Muscle of arm (tissue), 12 donors: Measurements from ENCODE around the gene RMI2. TPM values are rescaled to one million over a fixed set of nuclear protein-coding genes. Genes with fewer than 3 reads are reported as not detected.

Source experiments
- DNase-seq: peaks from one replicate; pipeline ENCODE4 v3.0.0-alpha.2; 2013
- polyA plus RNA-seq, 12 donors: library from polyadenylated mRNA; unstranded; fragments of 120-200 nt; gene quantifications; one replicate each; pipeline ENCODE4 v1.2.1, GENCODE V29; 2013; ENCODE audit not compliant: insufficient read length in 12 of 12

The RMI2 gene
- polyA plus RNA-seq, 12 donors: 6.7 to 13.8 (median 10.5) TPM; not detected in 2

- DNase-seq: no peak
Measured at GRCh38 chr16:11308493-11309283, 36.6 kb upstream of the RMI2 start.

DNA sequence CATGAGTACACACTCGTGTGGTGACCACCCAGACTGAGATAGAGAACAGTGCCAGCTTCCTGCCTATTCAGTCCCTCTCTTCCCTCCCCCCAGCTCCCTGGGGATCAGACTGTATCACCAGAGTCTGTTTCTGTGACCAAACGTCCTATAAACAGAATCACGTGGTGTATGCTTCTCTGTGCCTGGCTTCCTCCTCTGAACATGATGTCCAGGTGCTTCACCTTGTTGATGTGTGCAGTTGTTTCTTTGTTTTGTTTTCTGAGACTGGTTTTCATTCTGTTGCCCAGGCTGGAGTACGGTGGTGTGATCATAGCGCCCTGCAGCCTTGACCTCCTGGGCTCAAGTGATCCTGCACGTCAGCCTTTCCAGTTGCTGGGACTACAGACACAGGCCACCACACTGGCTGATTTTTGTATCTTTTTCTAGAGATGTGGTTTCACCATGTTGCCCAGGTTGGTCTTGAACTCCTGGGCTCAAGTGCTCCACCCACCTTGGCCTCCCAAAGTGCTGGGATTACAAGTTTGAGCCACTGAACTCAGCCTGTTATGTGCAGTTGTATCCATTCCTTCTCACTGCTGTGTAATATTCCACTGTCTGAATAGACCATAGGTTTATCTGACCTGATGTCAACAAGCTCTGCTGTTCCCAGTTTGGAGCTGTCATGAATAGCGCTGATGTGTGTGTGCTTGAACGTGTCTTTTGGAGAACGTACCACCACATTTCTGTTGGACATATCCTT, 35.2 kb upstream of the RMI2 start:
- DNase-seq: no peak

DNA sequence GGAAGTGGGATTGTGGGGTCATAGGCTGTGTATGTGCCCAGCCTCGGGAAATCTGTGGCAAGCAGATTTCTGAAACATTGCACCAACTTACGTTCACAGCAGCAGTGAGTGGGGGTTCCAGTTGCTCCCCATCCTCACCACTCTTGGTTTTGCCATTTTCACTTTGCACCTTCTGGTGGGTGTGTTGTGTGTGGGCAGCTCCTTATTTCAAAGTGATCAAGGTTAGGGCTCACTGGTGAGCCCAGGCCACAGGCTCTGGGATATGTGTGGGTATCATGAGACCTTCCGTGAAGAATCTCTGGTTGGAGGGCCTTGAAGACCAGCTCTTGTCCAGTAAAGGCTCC, 34.7 kb upstream of the RMI2 start:
- DNase-seq: no peak

GRCh38 chr16:11310997-11311561, 34.2 kb upstream of the RMI2 start:
- no peak for DNase-seq

GRCh38 chr16:11312718-11313492, 32.4 kb upstream of the RMI2 start:
- DNase-seq: no peak

GRCh38 chr16:11313493-11314308, 31.6 kb upstream of the RMI2 start:
- DNase-seq: no peak

DNA sequence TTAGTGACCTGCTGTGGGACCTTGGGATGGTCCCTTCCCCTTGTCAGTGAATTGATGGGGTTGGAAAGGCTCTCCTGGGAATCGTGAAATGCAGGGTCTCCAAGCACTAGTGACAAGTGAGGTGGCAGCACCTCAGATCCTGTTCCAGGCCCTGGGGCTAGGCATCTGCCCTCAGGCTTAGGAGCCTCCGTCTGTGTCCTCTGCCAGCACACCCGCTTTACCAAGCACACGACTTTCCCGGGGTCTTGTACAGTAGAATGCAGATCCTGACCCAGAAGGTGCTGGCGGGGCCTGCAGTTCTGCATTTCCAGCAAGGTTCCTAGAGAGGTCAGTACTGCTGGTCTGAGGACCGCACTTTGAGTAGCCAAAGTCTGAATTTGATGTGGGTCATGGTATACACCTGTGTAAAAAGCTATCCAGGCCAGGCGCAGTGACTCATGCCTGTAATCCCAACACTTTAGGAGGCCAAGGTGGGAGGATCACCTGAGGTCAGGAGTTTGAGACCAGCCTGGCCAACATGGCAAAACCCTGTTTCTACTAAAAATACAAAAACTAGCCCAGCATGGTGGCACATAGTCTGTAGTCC, 30.9 kb upstream of the RMI2 start:
- no peak for DNase-seq

DNA sequence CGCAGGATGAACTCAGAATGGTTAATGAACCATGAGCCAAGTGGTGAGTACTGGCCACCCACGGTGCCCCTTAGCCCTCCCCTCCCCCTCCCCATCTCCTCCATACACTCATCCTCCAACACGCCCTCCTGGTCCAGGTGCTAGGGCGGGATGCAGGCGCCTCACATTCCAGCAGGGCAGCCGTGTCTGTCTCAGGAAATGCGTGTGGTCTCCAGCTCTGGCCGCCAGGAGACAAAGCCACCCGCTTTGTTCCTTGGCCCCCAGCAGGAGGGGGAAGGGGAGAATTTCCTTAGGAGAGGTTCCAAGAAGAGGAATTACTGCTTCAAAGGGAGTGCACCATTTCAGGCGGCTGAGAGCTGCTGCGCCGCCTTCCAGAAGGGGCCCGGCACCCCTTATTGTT, 29.7 kb upstream of the RMI2 start:
- no peak for DNase-seq

DNA sequence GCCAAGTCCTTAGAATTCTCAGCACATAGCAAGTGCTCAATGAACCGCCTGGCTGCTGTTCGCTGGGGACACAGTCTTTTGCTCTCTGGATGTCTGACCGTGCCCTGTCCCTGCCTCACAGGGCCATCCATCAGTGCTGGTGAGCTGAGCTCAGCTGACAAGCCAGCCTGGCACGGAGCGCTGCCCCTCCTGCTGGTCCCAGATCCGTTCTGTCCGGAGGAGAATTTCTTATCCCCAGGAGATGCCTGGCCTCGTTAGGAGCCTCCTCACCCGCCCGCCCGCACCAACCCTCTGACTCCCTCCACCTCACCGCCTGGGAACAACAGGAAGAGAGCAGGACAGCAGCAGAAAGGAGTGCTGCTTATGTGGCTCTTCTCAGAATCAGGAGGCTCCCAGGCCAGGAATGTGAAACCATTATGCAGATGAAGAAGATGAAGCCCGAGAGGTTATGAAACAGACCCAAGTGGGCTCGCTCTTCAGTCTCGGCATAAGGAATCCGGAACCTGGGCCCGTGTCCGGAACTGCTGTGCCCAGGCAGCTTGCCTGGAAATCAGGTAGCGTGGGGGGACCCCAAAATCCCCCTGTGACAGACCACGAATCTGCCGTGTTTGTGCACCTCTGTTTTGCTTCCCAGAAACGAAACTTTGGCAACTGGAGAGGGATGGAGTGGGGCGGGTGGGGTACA, 28.8 kb upstream of the RMI2 start:
- no peak for DNase-seq

DNA sequence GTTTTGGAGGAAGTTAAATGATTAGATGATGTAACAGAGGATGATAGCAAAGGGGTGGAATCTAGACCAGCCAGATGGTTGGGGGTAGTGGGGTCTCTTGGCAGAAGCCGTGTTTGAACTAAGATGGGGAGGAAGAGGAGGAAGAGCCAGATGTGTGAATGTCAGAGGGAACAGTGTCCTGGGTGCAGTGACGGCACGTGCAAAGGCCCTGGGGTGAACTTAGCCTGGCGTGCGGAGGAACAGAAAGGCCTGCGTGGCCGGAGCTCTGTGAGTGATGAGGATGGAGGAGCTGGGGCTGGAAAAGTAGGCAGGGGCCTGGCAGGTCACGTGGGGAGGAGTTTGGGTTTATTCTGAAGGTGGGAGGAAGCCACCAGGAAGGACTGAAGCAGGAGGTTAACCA, 26.4 kb upstream of the RMI2 start:
- DNase-seq: no peak

GRCh38 chr16:11319529-11320146, 25.6 kb upstream of the RMI2 start:
- DNase-seq: no peak

- DNase-seq: no peak
Measured at GRCh38 chr16:11320170-11320569, 25.1 kb upstream of the RMI2 start.

- no peak for DNase-seq
Measured at GRCh38 chr16:11321662-11322061, 23.6 kb upstream of the RMI2 start.

DNA sequence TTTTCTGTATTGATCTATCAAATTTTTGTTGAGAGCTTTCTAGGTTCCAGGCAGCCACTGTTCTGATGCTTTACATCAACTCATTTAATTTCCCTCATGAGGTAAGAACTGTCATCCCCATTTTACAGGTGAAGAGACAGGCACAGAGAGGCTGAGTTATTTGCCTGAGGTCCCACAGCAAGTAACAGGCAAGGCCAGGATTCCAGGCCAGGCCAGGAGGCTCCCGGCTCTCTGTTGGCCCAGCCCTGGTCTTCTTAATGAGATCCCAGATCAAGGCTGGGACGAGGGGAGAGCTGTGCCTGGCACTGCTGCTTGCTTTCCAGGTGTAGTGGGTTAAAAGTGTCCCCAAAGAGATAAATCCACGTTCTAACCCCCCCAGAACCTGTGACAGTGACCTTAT, 22.4 kb upstream of the RMI2 start:
- no peak for DNase-seq

GRCh38 chr16:11323551-11324336, 21.5 kb upstream of the RMI2 start:
- no peak for DNase-seq

DNA sequence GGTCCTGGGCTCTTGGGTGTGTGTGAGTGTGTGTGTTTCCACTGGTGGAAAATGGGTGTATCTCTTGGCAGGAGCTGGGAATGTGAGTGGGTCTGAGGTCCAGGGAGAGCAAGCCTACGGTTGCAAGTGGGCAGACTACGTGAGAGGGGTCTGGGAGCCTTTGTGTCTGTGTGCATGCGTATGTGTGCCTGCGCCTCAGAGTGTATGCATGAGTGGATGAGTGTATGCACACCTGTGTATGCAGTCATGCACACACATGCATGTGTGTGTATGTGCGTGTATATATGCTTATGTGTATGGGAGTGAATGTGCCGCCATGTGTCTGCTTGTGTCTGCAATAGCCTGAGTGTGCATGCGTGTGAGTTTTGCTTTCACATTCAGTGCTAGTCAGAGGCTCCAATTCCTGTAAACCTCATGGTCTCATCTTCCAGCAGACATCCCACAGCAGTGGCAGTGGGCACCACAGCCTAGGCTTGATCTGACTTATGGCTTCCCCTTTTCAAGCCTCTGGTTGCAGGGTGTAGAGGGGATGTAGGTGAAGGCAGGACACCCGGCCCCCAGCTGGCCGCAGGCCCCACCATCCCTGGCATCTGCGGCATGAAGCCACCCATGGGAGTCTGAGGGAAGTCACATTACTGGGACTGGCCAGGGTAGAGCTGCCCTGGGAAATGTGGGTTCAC, 19.7 kb upstream of the RMI2 start:
- no peak for DNase-seq

DNA sequence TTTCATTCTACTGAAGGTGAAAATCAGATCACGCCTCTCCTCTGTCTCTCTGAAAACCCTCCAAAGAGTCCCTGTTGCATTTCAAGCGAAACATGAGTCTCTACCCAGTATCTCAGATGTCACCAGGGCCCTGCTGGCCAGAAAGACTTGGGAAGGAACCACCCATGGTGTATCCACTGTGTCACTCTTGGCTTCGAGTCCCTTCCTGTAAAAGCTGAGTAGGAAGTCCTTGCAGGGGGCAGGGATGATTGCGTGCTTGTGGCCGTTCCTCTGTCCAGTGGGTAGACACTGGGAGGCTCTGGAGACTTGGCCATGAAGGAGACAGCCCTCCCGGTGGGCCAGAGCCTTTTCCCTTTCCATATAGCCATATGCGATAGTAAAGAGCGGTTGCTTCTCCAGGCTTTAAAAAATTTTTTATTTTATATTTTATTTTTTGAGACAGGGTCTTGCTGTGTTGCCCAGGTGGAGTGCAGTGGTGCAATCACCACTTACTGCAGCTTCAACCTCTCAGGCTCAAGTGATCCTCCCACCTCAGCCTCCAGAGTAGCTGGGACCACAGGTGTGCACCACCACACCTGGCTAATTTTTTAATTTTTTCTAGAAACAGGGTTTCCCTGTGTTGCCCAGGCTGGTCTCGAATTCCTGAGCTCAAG, 19.0 kb upstream of the RMI2 start:
- no peak for DNase-seq

DNA sequence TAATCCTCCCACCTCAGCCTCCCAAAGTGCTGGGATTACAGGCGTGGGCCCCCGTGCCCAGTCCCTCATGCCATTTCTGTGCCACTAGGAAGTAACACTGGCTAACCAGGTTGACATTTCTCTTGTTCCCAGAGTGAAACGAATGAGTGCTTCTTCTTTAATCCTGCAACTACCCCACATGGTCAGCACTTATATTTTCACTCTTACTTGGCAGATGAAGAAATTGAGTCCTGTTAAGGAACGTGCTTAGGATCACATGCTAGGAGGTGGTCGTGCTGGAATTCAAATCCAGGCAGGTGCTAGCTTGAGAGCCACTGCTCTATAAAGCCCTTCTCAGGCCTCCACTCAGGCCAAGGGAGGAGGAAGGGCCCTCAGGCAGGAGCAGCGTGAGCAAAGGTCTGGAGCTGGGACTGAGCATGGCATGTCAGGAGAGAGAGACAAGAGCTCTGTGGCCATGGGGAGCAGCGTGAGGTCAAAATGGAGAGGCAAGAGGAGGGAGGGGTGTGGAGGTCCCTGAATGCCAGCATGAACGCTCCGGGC, 18.5 kb upstream of the RMI2 start:
- no peak for DNase-seq
